Measurements from ENCODE around the gene NUP88. TPM values are rescaled to one million over a fixed set of nuclear protein-coding genes. Genes with fewer than 3 reads are reported as not detected.

Gene NUP88
- total RNA-seq, 1 experiment from 2014 or later: 103 TPM

GRCh38 chr17:5446786-5447185 lies 27.3 kb upstream of the NUP88 start:
- BruUV-seq (replicated peaks): no TSS peak
- ATAC-seq: no peak

GRCh38 chr17:5444209-5444608 lies 24.7 kb upstream of the NUP88 start:
- DNase-seq: no peak
- ChIA-PET POLR2A (ENCODE audit: unreplicated experiment) (no interaction called here), CTCF (no interaction called here)
- H3K9ac ChIP-seq (ENCODE audit: low read length): no peak overlapping the region
- H3K9me2 ChIP-seq (replicated peaks; ENCODE audit: low read length): no peaks in the 10 kb centered on the region
- no peaks in the 10 kb centered on the region for H3K9me3 ChIP-seq (ENCODE audit: low read length)
- H3K36me3 ChIP-seq (ENCODE audit: low read depth, low read length): peaks cover 14% of the 10 kb centered on the region
- H3F3A ChIP-seq (ENCODE audit: low read length, unreplicated experiment): no peaks in the 10 kb centered on the region
- intact Hi-C loops (cut with micrococcal nuclease): no loop called here
- H3K27me3 ChIP-seq (ENCODE audit: low read length): no peaks in the 10 kb centered on the region
- ATAC-seq: no peak
- no TSS peak for BruUV-seq (replicated peaks)
- no peak overlapping the region for H3K4me2 ChIP-seq (ENCODE audit: low read length)
- no peak overlapping the region for H2AFZ ChIP-seq (ENCODE audit: low read length)
- H3K27ac ChIP-seq (ENCODE audit: low read length): no peak overlapping the region
- H3K4me1 ChIP-seq (ENCODE audit: insufficient read depth, low read length): peaks cover 4% of the 10 kb centered on the region
- no peaks in the 10 kb centered on the region for H3K79me2 ChIP-seq (ENCODE audit: low read length)
- H4K20me1 ChIP-seq (ENCODE audit: low read length): no peaks in the 10 kb centered on the region
- no peak for TF ChIP-seq CTCF (conservative IDR thresholded peaks at IDR 0.05; ENCODE audit: low read depth, low read length)
- no peak for TF ChIP-seq EZH2 (IDR thresholded peaks at IDR 0.05; ENCODE audit: low read length, unreplicated experiment)
- no peak overlapping the region for H3K4me3 ChIP-seq (ENCODE audit: low read length)

More at GRCh38 chr17:5446786-5447185, 27.3 kb upstream of the NUP88 start:
- DNase-seq: no peak
- Histone ChIP-seq H3K79me2 (ENCODE audit: low read length) (no peaks in the 10 kb centered on the region), H3K4me1 (ENCODE audit: insufficient read depth, low read length) (no peaks in the 10 kb centered on the region), H3K36me3 (ENCODE audit: low read depth, low read length) (peaks cover 14% of the 10 kb centered on the region), H3K9ac (ENCODE audit: low read length) (no peak overlapping the region), H3K27ac (ENCODE audit: low read length) (no peak overlapping the region), H2AFZ (ENCODE audit: low read length) (no peak overlapping the region), H3K4me2 (ENCODE audit: low read length) (no peak overlapping the region), H3K9me2 (replicated peaks; ENCODE audit: low read length) (no peaks in the 10 kb centered on the region), H3K27me3 (ENCODE audit: low read length) (no peaks in the 10 kb centered on the region), H3F3A (ENCODE audit: low read length, unreplicated experiment) (no peaks in the 10 kb centered on the region), H3K9me3 (ENCODE audit: low read length) (no peaks in the 10 kb centered on the region), H3K4me3 (ENCODE audit: low read length) (no peak overlapping the region), H4K20me1 (ENCODE audit: low read length) (no peaks in the 10 kb centered on the region)
- POLR2A ChIA-PET (ENCODE audit: unreplicated experiment): no interaction called here
- intact Hi-C loops (cut with micrococcal nuclease): no loop called here
- CTCF ChIA-PET: no interaction called here
- TF ChIP-seq EZH2 (IDR thresholded peaks at IDR 0.05; ENCODE audit: low read length, unreplicated experiment): no peak
- no peak for TF ChIP-seq CTCF (conservative IDR thresholded peaks at IDR 0.05; ENCODE audit: low read depth, low read length)
- TF ChIP-seq EZH2phosphoT487 (IDR thresholded peaks at IDR 0.05; ENCODE audit: borderline replicate concordance, low read length): no peak

- Histone ChIP-seq H4K20me1 (ENCODE audit: low read length) (no peaks in the 10 kb centered on the region), H3K4me2 (ENCODE audit: low read length) (no peak overlapping the region), H3K79me2 (ENCODE audit: low read length) (peaks cover 2% of the 10 kb centered on the region), H3K27ac (ENCODE audit: low read length) (no peak overlapping the region), H3K27me3 (ENCODE audit: low read length) (no peaks in the 10 kb centered on the region), H3K9me2 (replicated peaks; ENCODE audit: low read length) (no peaks in the 10 kb centered on the region), H3K36me3 (ENCODE audit: low read depth, low read length) (peaks cover 14% of the 10 kb centered on the region), H3F3A (ENCODE audit: low read length, unreplicated experiment) (no peaks in the 10 kb centered on the region), H2AFZ (ENCODE audit: low read length) (no peak overlapping the region), H3K9ac (ENCODE audit: low read length) (no peak overlapping the region), H3K4me1 (ENCODE audit: insufficient read depth, low read length) (peaks cover 5% of the 10 kb centered on the region), H3K9me3 (ENCODE audit: low read length) (no peaks in the 10 kb centered on the region), H3K4me3 (ENCODE audit: low read length) (no peak overlapping the region)
- ATAC-seq (no peak), DNase-seq (no peak)
- intact Hi-C loops (cut with micrococcal nuclease): no loop called here
- TF ChIP-seq EZH2 (IDR thresholded peaks at IDR 0.05; ENCODE audit: low read length, unreplicated experiment): no peak
- TF ChIP-seq CTCF (conservative IDR thresholded peaks at IDR 0.05; ENCODE audit: low read depth, low read length): no peak
- TF ChIP-seq EZH2phosphoT487 (IDR thresholded peaks at IDR 0.05; ENCODE audit: borderline replicate concordance, low read length): no peak
- CTCF ChIA-PET: no interaction called here
- POLR2A ChIA-PET (ENCODE audit: unreplicated experiment): no interaction called here
- no TSS peak for BruUV-seq (replicated peaks)
Observed at GRCh38 chr17:5443728-5444127, 24.3 kb upstream of the NUP88 start.
